WTC11 (cell line): ENCODE results near the gene ASS1. TPM values are rescaled to one million over a fixed set of nuclear protein-coding genes. Genes with fewer than 3 reads are reported as not detected.

Experiments used
- ATAC-seq: fragments of 200-7000 bp; cut with Tn5 transposase; 2 replicates; pipeline ENCODE4 v1.10.0; 2021; ENCODE audit warnings: mild to moderate bottlenecking, moderate library complexity
- CTCF ChIA-PET: fragments of 300-600 bp; sonication (Branson Sonifier 250); formaldehyde crosslinking; loops from one replicate; lab custom pipeline; 2021; ENCODE audit warnings: antibody characterized with exemption; lab: Charles Lee
- POLR2A ChIA-PET: fragments of 350-600 bp; sonication (Branson Sonifier 250); formaldehyde crosslinking; loops from one replicate; lab custom pipeline; 2021; ENCODE audit warnings: antibody characterized with exemption; lab: Charles Lee
- DNase-seq: peaks from one replicate; pipeline ENCODE4 v3.0.0; 2021; ENCODE audit warnings: low spot score
- H3K27ac Mint-ChIP-seq: 2 replicates; pipeline ENCODE4 v1.8.0; 2021; ENCODE audit warnings: mixed read lengths
- H3K27me3 Mint-ChIP-seq: 2 replicates; pipeline ENCODE4 v1.8.0; 2021; ENCODE audit warnings: low read depth, mild to moderate bottlenecking, moderate library complexity, mixed read lengths
- H3K36me3 Mint-ChIP-seq: 2 replicates; pipeline ENCODE4 v1.8.0; 2021; ENCODE audit warnings: mixed read lengths
- H3K4me1 Mint-ChIP-seq: 2 replicates; pipeline ENCODE4 v1.8.0; 2022; ENCODE audit warnings: mixed read lengths
- H3K4me3 Mint-ChIP-seq: 2 replicates; pipeline ENCODE4 v1.8.0; 2021; ENCODE audit warnings: mild to moderate bottlenecking, moderate library complexity, mixed read lengths
- H3K9me3 Mint-ChIP-seq: 2 replicates; pipeline ENCODE4 v1.8.0; 2021; ENCODE audit warnings: mixed read lengths
- ATF1 ChIP-seq: sonication (generic); formaldehyde crosslinking; IDR thresholded peaks from 2 replicates; pipeline ENCODE4 v1.8.1; 2023; ENCODE audit warnings: mild to moderate bottlenecking, moderate library complexity, missing genetic modification reagents
- ATF3 ChIP-seq: sonication (generic); formaldehyde crosslinking; conservative IDR thresholded peaks from 2 replicates; pipeline ENCODE4 v1.8.1; 2022; ENCODE audit warnings: mild to moderate bottlenecking, missing genetic modification reagents
- ATF6 ChIP-seq: sonication (generic); formaldehyde crosslinking; IDR thresholded peaks from 2 replicates; pipeline ENCODE4 v1.8.1; 2023; ENCODE audit warnings: mild to moderate bottlenecking, missing genetic modification reagents
- CDX4 ChIP-seq: fragments of 250-450 bp; sonication (Bioruptor Pico); IDR thresholded peaks from 2 replicates; pipeline ENCODE4 v1.9.0; 2021; ENCODE audit warnings: moderate library complexity, mild to moderate bottlenecking, inconsistent platforms, borderline replicate concordance
- CTCF ChIP-seq: fragments of 200-600 bp; IDR thresholded peaks from 2 replicates; pipeline ENCODE4 v1.8.0; 2022; ENCODE audit warnings: antibody characterized with exemption
- ELF4 ChIP-seq: sonication (generic); formaldehyde crosslinking; IDR thresholded peaks from 2 replicates; pipeline ENCODE4 v1.8.1; 2022; ENCODE audit warnings: low read depth, mild to moderate bottlenecking, moderate library complexity, missing genetic modification reagents
- FOXK1 ChIP-seq: sonication (generic); formaldehyde crosslinking; IDR thresholded peaks from 2 replicates; pipeline ENCODE4 v1.8.0; 2022; ENCODE audit warnings: mild to moderate bottlenecking, moderate library complexity, missing genetic modification reagents
- FOXP1 ChIP-seq: sonication (generic); formaldehyde crosslinking; IDR thresholded peaks from 2 replicates; pipeline ENCODE4 v1.8.0; 2022; ENCODE audit warnings: missing genetic modification reagents, mild to moderate bottlenecking, moderate library complexity, borderline replicate concordance
- HMGA2 ChIP-seq: fragments of 250-450 bp; sonication (Bioruptor Pico); IDR thresholded peaks from 2 replicates; pipeline ENCODE4 v1.4.0; 2021; ENCODE audit warnings: mild to moderate bottlenecking, moderate library complexity
- IRF2 ChIP-seq: sonication (generic); formaldehyde crosslinking; IDR thresholded peaks from 2 replicates; pipeline ENCODE4 v1.8.0; 2022; ENCODE audit warnings: low read depth, missing genetic modification reagents, borderline replicate concordance
- MAX ChIP-seq: sonication (generic); formaldehyde crosslinking; IDR thresholded peaks from 2 replicates; pipeline ENCODE4 v1.8.0; 2022; ENCODE audit warnings: mild to moderate bottlenecking, missing genetic modification reagents
- MLX ChIP-seq: sonication (generic); formaldehyde crosslinking; IDR thresholded peaks from 2 replicates; pipeline ENCODE4 v1.8.1; 2023; ENCODE audit warnings: mild to moderate bottlenecking, missing genetic modification reagents, moderate library complexity
- MXD4 ChIP-seq: fragments of 250-450 bp; sonication (Bioruptor Pico); IDR thresholded peaks from 2 replicates; pipeline ENCODE4 v1.8.0; 2021; ENCODE audit warnings: mild to moderate bottlenecking, moderate library complexity, borderline replicate concordance
- NFE2L1 ChIP-seq: sonication (generic); formaldehyde crosslinking; IDR thresholded peaks from 2 replicates; pipeline ENCODE4 v1.8.1; 2023; ENCODE audit warnings: missing genetic modification reagents
- PRDM15 ChIP-seq: sonication (generic); formaldehyde crosslinking; IDR thresholded peaks from 2 replicates; pipeline ENCODE4 v1.8.0; 2022; ENCODE audit warnings: missing genetic modification reagents
- RORB ChIP-seq: fragments of 250-450 bp; sonication (Bioruptor Pico); IDR thresholded peaks from 2 replicates; pipeline ENCODE4 v1.9.0; 2021; ENCODE audit warnings: mild to moderate bottlenecking
- SMAD4 ChIP-seq: sonication (generic); formaldehyde crosslinking; IDR thresholded peaks from 2 replicates; pipeline ENCODE4 v1.8.0; 2022; ENCODE audit warnings: mild to moderate bottlenecking, missing genetic modification reagents
- SP1 ChIP-seq: sonication (generic); formaldehyde crosslinking; conservative IDR thresholded peaks from 2 replicates; pipeline ENCODE4 v1.8.1; 2022; ENCODE audit warnings: missing genetic modification reagents
- STAT6 ChIP-seq: sonication (generic); formaldehyde crosslinking; conservative IDR thresholded peaks from 2 replicates; pipeline ENCODE4 v1.8.1; 2023; ENCODE audit warnings: mild to moderate bottlenecking, low read depth, missing genetic modification reagents, moderate library complexity
- TP53 ChIP-seq: sonication (generic); formaldehyde crosslinking; IDR thresholded peaks from 2 replicates; pipeline ENCODE4 v1.8.1; 2023; ENCODE audit warnings: mild to moderate bottlenecking, missing genetic modification reagents
- ZMAT4 ChIP-seq: fragments of 250-450 bp; sonication (Bioruptor Pico); IDR thresholded peaks from 2 replicates; pipeline ENCODE4 v1.9.0; 2021; ENCODE audit warnings: mild to moderate bottlenecking
- ZNF138 ChIP-seq: sonication (generic); formaldehyde crosslinking; conservative IDR thresholded peaks from 2 replicates; pipeline ENCODE4 v1.8.1; 2022; ENCODE audit warnings: mild to moderate bottlenecking, moderate library complexity, missing genetic modification reagents
- ZNF232 ChIP-seq: sonication (generic); formaldehyde crosslinking; IDR thresholded peaks from 2 replicates; pipeline ENCODE4 v1.8.0; 2022; ENCODE audit warnings: mild to moderate bottlenecking, missing genetic modification reagents
- ZNF263 ChIP-seq: sonication (generic); formaldehyde crosslinking; IDR thresholded peaks from 2 replicates; pipeline ENCODE4 v1.8.1; 2022; ENCODE audit warnings: low read depth, mild to moderate bottlenecking, moderate library complexity, missing genetic modification reagents
- ZNF671 ChIP-seq: fragments of 250-450 bp; sonication (Bioruptor Pico); IDR thresholded peaks from 2 replicates; pipeline ENCODE4 v1.8.0; 2021; ENCODE audit warnings: mild to moderate bottlenecking
- total RNA-seq: library from RNA; stranded (reverse); gene quantifications from 3 replicates; pipeline ENCODE4 v1.2.3, GENCODE V29; 2021

The ASS1 gene
- total RNA-seq, 1 experiment from 2014 or later, result 95.7 TPM

- CTCF ChIA-PET, result interaction anchor here (0.6 to 5.0 kb wide), 42 partner anchors 9 to 1296 kb away, joined by 3 to 60 read pairs (median 5); partner anchors contain the start of genes EXOSC2 and FUBP3
- TF ChIP-seq FOXP1 (CRISPR knock-in tag), result peak; percentile 37; the same call in 1 of the 2 replicates
- peak; percentile 98 for TF ChIP-seq CTCF
- TF ChIP-seq RORB, result no peak
- no peak for TF ChIP-seq ZMAT4 (CRISPR knock-in tag)
- no peak for TF ChIP-seq MLX
- no peak for TF ChIP-seq ZNF263 (CRISPR knock-in tag)
- TF ChIP-seq NFE2L1 (CRISPR knock-in tag), result peak; percentile 37; the same call in 1 of the 2 replicates
- no peak for TF ChIP-seq ZNF671 (CRISPR knock-in tag)
- 0 out of 2 replicates have a peak, but pooled peaks have one; percentile 41 for TF ChIP-seq SP1 (CRISPR knock-in tag)
- TF ChIP-seq IRF2 (CRISPR knock-in tag), result no peak
- 0 out of 2 replicates have a peak, but pooled peaks have one; percentile 36 for TF ChIP-seq FOXK1 (CRISPR knock-in tag)
- TF ChIP-seq ZNF232, result no peak
- no peak for TF ChIP-seq TP53 (CRISPR knock-in tag)
- no peak for TF ChIP-seq MXD4 (CRISPR knock-in tag)
- TF ChIP-seq PRDM15, result no peak
- no peak for TF ChIP-seq ATF3 (CRISPR knock-in tag)
- TF ChIP-seq ATF1 (CRISPR knock-in tag), result no peak
- TF ChIP-seq CDX4, result no peak
- TF ChIP-seq STAT6 (CRISPR knock-in tag), result no peak
- peak; percentile 31; the same call in 1 of the 2 replicates for TF ChIP-seq MAX
- TF ChIP-seq HMGA2 (CRISPR knock-in tag), result no peak
- peak; percentile 62; the same call in 1 of the 2 replicates for TF ChIP-seq ZNF138
- TF ChIP-seq SMAD4, result no peak
- TF ChIP-seq ELF4, result no peak
- TF ChIP-seq ATF6 (CRISPR knock-in tag), result no peak
These were observed 16.5 kb downstream of the ASS1 start for GRCh38 chr9:130461218-130461630.

More at GRCh38 chr9:130461218-130461630, 16.5 kb downstream of the ASS1 start:
- H3K36me3 Mint-ChIP-seq, result no peaks in the 10 kb centered on the region
- DNase-seq, result peak; percentile 86
- no peaks in the 10 kb centered on the region for H3K4me1 Mint-ChIP-seq
- H3K4me3 Mint-ChIP-seq, result no peak overlapping the region
- H3K27ac Mint-ChIP-seq, result no peak overlapping the region
- POLR2A ChIA-PET, result interaction anchor here (0.8 to 1.2 kb wide), 2 partner anchors 13 to 229 kb away, joined by 3 to 7 read pairs; no protein-coding TSS in a partner anchor
- H3K27me3 Mint-ChIP-seq, result no peaks in the 10 kb centered on the region
- ATAC-seq, result peak; percentile 84
- H3K9me3 Mint-ChIP-seq, result no peaks in the 10 kb centered on the region
